Endothelial cell (in vitro differentiated cells): Measurements from ENCODE around the gene SHC4. TPM values are rescaled to one million over a fixed set of nuclear protein-coding genes. Genes with fewer than 3 reads are reported as not detected.

Experiments
- DNase-seq: peaks from one replicate; pipeline ENCODE4 v3.0.0; 2021; ENCODE audit warnings: low spot score
- H3K27ac Mint-ChIP-seq: one replicate; pipeline ENCODE4 v1.8.0; 2021; ENCODE audit warnings: mixed read lengths, inconsistent platforms; ENCODE audit not compliant: unreplicated experiment
- H3K27me3 Mint-ChIP-seq: one replicate; pipeline ENCODE4 v1.8.0; 2021; ENCODE audit warnings: mild to moderate bottlenecking, moderate library complexity, mixed read lengths, inconsistent platforms; ENCODE audit not compliant: unreplicated experiment
- H3K36me3 Mint-ChIP-seq: one replicate; pipeline ENCODE4 v1.8.0; 2021; ENCODE audit warnings: mild to moderate bottlenecking, low read depth, mixed read lengths, inconsistent platforms; ENCODE audit not compliant: unreplicated experiment
- H3K4me1 Mint-ChIP-seq: one replicate; pipeline ENCODE4 v1.8.0; 2021; ENCODE audit warnings: mild to moderate bottlenecking, mixed read lengths, inconsistent platforms; ENCODE audit not compliant: unreplicated experiment
- H3K4me3 Mint-ChIP-seq: one replicate; pipeline ENCODE4 v1.8.0; 2021; ENCODE audit warnings: mild to moderate bottlenecking, mixed read lengths, inconsistent platforms; ENCODE audit not compliant: unreplicated experiment
- H3K9me3 Mint-ChIP-seq: one replicate; pipeline ENCODE4 v1.8.0; 2021; ENCODE audit warnings: mixed read lengths, inconsistent platforms; ENCODE audit not compliant: unreplicated experiment
- CTCF ChIP-seq: fragments of 200-600 bp; sonication (generic); IDR thresholded peaks from one replicate; pipeline ENCODE4 v1.5.0; 2021; ENCODE audit warnings: antibody characterized with exemption; ENCODE audit not compliant: unreplicated experiment
- total RNA-seq: library from RNA; stranded (reverse); fragmentation: NEBNext Ultra II Directional; extraction: Animal tissue kit (Norgen Biotek cat#: 25700); gene quantifications from one replicate; pipeline ENCODE4 v1.2.1, GENCODE V29; 2021; ENCODE audit not compliant: unreplicated experiment

The SHC4 gene
- total RNA-seq, 1 donor from 2014 or later, result 6.8 TPM

DNA sequence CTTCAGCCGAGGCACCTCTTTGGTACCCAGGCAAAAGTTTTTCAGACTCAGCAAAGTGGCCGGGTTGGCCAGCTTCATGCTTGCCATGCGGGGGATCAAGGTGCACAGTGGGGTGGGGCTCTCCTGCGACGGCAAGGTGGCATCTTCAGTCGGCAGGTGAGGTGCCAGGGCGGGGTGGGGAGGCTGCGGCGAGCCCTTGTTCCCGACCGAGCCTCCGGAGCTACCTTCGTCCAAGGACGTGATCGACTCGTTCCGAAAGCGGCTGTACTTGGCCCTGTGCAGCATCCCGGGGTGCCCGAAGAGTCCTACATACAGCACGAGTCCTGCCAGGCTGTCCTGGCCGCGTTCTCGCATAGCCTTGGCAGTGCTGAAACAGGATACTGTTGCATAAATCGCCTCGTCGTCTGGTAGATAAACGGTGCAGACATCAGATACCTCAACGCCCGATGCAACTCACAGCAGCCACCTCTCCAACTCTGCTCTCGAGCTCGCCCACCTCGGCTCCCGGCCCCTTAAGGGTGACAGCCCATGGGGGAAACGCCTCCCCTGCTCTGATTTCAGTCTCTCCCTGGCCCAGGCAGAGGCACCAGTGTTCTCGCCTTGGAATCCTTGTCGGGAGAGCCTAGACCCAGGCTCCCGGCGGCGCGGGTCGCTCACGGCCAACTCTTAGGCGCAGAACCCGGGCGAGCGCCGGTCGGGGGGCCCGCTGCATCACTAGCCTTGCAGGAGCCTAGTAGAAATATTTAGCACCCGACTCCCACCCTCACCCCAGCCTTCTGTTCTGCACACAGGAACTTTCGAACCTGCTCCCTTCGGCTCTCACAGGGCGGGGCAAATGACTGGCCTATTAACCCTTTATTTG, 826 bp downstream of the SHC4 start:
- DNase-seq, result peak; percentile 52
- H3K4me1 Mint-ChIP-seq, result peaks cover 53% of the 10 kb centered on the region
- peaks cover 5% of the 10 kb centered on the region for H3K36me3 Mint-ChIP-seq
- no peak for TF ChIP-seq CTCF
- peaks cover 10% of the 10 kb centered on the region for H3K27me3 Mint-ChIP-seq
- no peaks in the 10 kb centered on the region for H3K9me3 Mint-ChIP-seq
- H3K27ac Mint-ChIP-seq, result peak overlapping the region; percentile 98
- peak overlapping the region; percentile 93 for H3K4me3 Mint-ChIP-seq

- no peak overlapping the region for H3K27ac Mint-ChIP-seq
- no peak overlapping the region for H3K4me3 Mint-ChIP-seq
- H3K9me3 Mint-ChIP-seq, result no peaks in the 10 kb centered on the region
- H3K27me3 Mint-ChIP-seq, result peaks cover 3% of the 10 kb centered on the region
- H3K36me3 Mint-ChIP-seq, result peaks cover 13% of the 10 kb centered on the region
- no peak for DNase-seq
- H3K4me1 Mint-ChIP-seq, result peaks cover 26% of the 10 kb centered on the region
- TF ChIP-seq CTCF, result no peak
These were observed 7.8 kb downstream of the SHC4 start for GRCh38 chr15:48955967-48956366.

DNA sequence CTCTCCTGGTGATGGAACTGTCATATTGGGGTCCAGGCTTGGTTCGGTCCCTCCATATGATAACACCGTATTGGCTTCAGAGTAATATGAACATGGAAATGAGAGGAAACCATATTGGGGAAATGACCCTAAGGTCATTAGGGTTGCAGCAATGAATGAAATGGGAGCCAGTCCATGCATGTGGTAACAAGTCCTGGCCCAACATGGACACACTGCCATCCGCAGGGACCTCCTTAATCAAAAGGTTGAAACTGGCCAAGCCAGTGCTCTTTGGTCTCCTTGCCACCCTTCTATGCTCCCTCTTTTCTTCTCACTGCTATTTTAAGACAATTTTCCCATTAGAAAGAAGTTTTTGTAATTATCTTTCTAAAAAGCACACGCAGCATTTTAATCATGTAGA, 8.3 kb downstream of the SHC4 start:
- no peak for TF ChIP-seq CTCF
- Mint-ChIP-seq H3K4me1 (peaks cover 23% of the 10 kb centered on the region), H3K27ac (no peak overlapping the region), H3K9me3 (no peaks in the 10 kb centered on the region), H3K27me3 (peaks cover 3% of the 10 kb centered on the region), H3K4me3 (no peak overlapping the region), H3K36me3 (peaks cover 13% of the 10 kb centered on the region)
- DNase-seq, result no peak

GRCh38 chr15:48954538-48954937, 9.2 kb downstream of the SHC4 start:
- Mint-ChIP-seq H3K27me3 (peaks cover 3% of the 10 kb centered on the region), H3K27ac (peak overlapping the region; percentile 44), H3K4me3 (no peak overlapping the region), H3K9me3 (no peaks in the 10 kb centered on the region), H3K4me1 (peaks cover 17% of the 10 kb centered on the region), H3K36me3 (peaks cover 13% of the 10 kb centered on the region)
- TF ChIP-seq CTCF, result no peak
- DNase-seq, result no peak

DNA sequence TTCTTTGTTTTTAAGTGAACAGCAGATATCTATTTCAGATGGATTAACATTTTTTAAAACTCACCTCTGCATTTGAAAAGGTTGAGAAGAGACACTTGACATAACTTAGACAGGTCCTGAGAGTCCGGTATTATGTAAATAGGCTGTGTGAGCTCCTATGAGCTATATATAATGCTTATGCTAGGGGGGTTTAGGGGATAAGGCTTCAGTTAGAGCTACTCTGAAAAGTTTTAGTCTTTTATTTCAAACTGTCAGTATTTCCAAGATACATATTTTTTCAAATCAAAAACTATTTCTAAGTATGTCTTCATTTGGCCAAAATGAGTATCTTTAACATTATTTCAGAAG, 16.9 kb downstream of the SHC4 start:
- TF ChIP-seq CTCF, result no peak
- no peak overlapping the region for H3K4me3 Mint-ChIP-seq
- peaks cover 3% of the 10 kb centered on the region for H3K27me3 Mint-ChIP-seq
- H3K9me3 Mint-ChIP-seq, result no peaks in the 10 kb centered on the region
- peaks cover 12% of the 10 kb centered on the region for H3K4me1 Mint-ChIP-seq
- DNase-seq, result no peak
- peaks cover 6% of the 10 kb centered on the region for H3K36me3 Mint-ChIP-seq
- no peak overlapping the region for H3K27ac Mint-ChIP-seq
